H1 (cell line): ENCODE data around the gene TNFRSF18. TPM values are rescaled to one million over a fixed set of nuclear protein-coding genes. Genes with fewer than 3 reads are reported as not detected.
A peak's percentile ranks its signal among the peaks of the same experiment; 100 is the strongest.

Source experiments
- CTCF ChIA-PET: fragments of 300-600 bp; sonication (Branson Sonifier 250); formaldehyde crosslinking; loops from one replicate; lab custom pipeline; 2021; ENCODE audit not compliant: partially characterized antibody; lab: Charles Lee
- POLR2A ChIA-PET: fragments of 300-600 bp; sonication (Branson Sonifier 250); formaldehyde crosslinking; loops from one replicate; lab custom pipeline; 2021; ENCODE audit warnings: inconsistent platforms; ENCODE audit not compliant: partially characterized antibody; lab: Charles Lee
- DNase-seq, 2 experiments: peaks; one replicate each; pipeline versions ENCODE4 v3.0.0 to v3.0.0-alpha.2; 2010 to 2022; ENCODE audit warnings: low spot score in 2 of 2, low read depth in 1 of 2, mixed read lengths in 1 of 2
- FAIRE-seq: peaks from 2 replicates; lab custom pipeline; 2011; peaks lifted over from hg19 to GRCh38; lab: Jason Lieb, UNC
- H2AFZ ChIP-seq: 2 replicates; pipeline ENCODE4 v1.8.1; 2012; ENCODE audit warnings: low read length, inconsistent platforms
- H2AK5ac ChIP-seq: 2 replicates; pipeline ENCODE4 v1.6.1; 2013; ENCODE audit warnings: low read depth, low read length
- H2BK120ac ChIP-seq: replicated peaks from 2 replicates; pipeline ENCODE3; 2013; ENCODE audit warnings: low read depth, low read length, inconsistent platforms
- H2BK12ac ChIP-seq: 2 replicates; pipeline ENCODE4 v1.6.1; 2013; ENCODE audit warnings: low read depth, low read length
- H2BK15ac ChIP-seq: 2 replicates; pipeline ENCODE4 v1.6.1; 2013; ENCODE audit warnings: low read length
- H2BK20ac ChIP-seq: 2 replicates; pipeline ENCODE4 v1.6.1; 2013; ENCODE audit warnings: low read length
- H2BK5ac ChIP-seq: 2 replicates; pipeline ENCODE4 v1.6.1; 2013; ENCODE audit warnings: low read depth, low read length
- H3K14ac ChIP-seq: 2 replicates; pipeline ENCODE4 v1.6.1; 2013; ENCODE audit warnings: inconsistent platforms; ENCODE audit not compliant: insufficient read length
- H3K18ac ChIP-seq: 2 replicates; pipeline ENCODE4 v1.6.1; 2013; ENCODE audit warnings: low read length; ENCODE audit errors: extremely low read depth
- H3K23ac ChIP-seq: 2 replicates; pipeline ENCODE4 v1.6.1; 2013; ENCODE audit warnings: inconsistent platforms; ENCODE audit not compliant: insufficient read length
- H3K23me2 ChIP-seq: 2 replicates; pipeline ENCODE4 v1.6.1; 2013; ENCODE audit warnings: low read depth, low read length
- H3K27ac ChIP-seq: 2 replicates; pipeline ENCODE4 v1.6.1; 2011; ENCODE audit warnings: low read depth, low read length, inconsistent platforms
- H3K27me3 ChIP-seq, 4 experiments: replicated peaks in 1 of 4; 1 replicate in 1 of 4; 2 replicates in 3 of 4; pipeline versions ENCODE4 v1.6.1 to v1.8.1; 2011 to 2013; ENCODE audit warnings: low read length in 3 of 4, mild to moderate bottlenecking in 3 of 4, inconsistent platforms in 2 of 4, mixed read lengths in 2 of 4, moderate library complexity in 1 of 4; ENCODE audit not compliant: control insufficient read depth in 3 of 4, insufficient read depth in 3 of 4; ENCODE audit errors: extremely low read depth in 1 of 4
- H3K36me3 ChIP-seq, 4 experiments: 2 replicates each; pipeline versions ENCODE4 v1.6.1 to v1.8.1; 2011 to 2013; ENCODE audit warnings: mild to moderate bottlenecking in 4 of 4, low read length in 3 of 4, moderate library complexity in 2 of 4, control low read depth in 1 of 4, inconsistent platforms in 1 of 4; ENCODE audit not compliant: insufficient read depth in 4 of 4, control insufficient read depth in 2 of 4
- H3K4ac ChIP-seq: replicated peaks from 2 replicates; pipeline ENCODE3; 2013; ENCODE audit warnings: low read length, low read depth, mixed read lengths, inconsistent platforms; ENCODE audit not compliant: insufficient read length
- H3K4me1 ChIP-seq, 4 experiments: replicated peaks in 1 of 4; 1 replicate in 1 of 4; 2 replicates in 3 of 4; pipeline versions ENCODE4 v1.6.1 to v1.8.1; 2011 to 2013; ENCODE audit warnings: low read length in 3 of 4, inconsistent platforms in 2 of 4, mixed read lengths in 1 of 4; ENCODE audit not compliant: insufficient read depth in 4 of 4, control insufficient read depth in 3 of 4
- H3K4me2 ChIP-seq, 2 experiments: 2 replicates each; pipeline versions ENCODE4 v1.6.1 to v1.8.1; 2011 to 2013; ENCODE audit warnings: low read depth in 2 of 2, low read length in 2 of 2, control low read depth in 1 of 2, inconsistent platforms in 1 of 2, mild to moderate bottlenecking in 1 of 2; ENCODE audit not compliant: insufficient read depth in 1 of 2
- H3K4me3 ChIP-seq, 4 experiments: fragments of 200-600, 300-600 bp in 1 of 4; sonication (generic), shearing (Covaris generic), sonication (Bioruptor Twin) in 1 of 4; 2 replicates each; pipeline versions ENCODE4 v1.5.1 to v1.8.1; 2011 to 2016; ENCODE audit warnings: low read length in 4 of 4, low read depth in 3 of 4, control low read depth in 2 of 4, inconsistent platforms in 2 of 4, mild to moderate bottlenecking in 2 of 4, mixed read lengths in 1 of 4, moderate library complexity in 1 of 4; ENCODE audit not compliant: insufficient read depth in 2 of 4; ENCODE audit errors: extremely low read depth in 1 of 4
- H3K56ac ChIP-seq: replicated peaks from 2 replicates; pipeline ENCODE3; 2013; ENCODE audit warnings: low read depth, mild to moderate bottlenecking, mixed read lengths, low read length, inconsistent platforms; ENCODE audit not compliant: insufficient read length
- H3K79me1 ChIP-seq: 2 replicates; pipeline ENCODE4 v1.6.1; 2013; ENCODE audit warnings: low read depth, low read length, control low read depth
- H3K79me2 ChIP-seq, 2 experiments: 2 replicates each; pipeline versions ENCODE4 v1.6.1 to v1.8.1; 2012 to 2013; ENCODE audit warnings: low read length in 2 of 2, mild to moderate bottlenecking in 2 of 2, inconsistent platforms in 1 of 2; ENCODE audit not compliant: insufficient read depth in 2 of 2, control insufficient read depth in 1 of 2
- H3K9ac ChIP-seq, 4 experiments: replicated peaks in 1 of 4; 1 replicate in 1 of 4; 2 replicates in 3 of 4; pipeline versions ENCODE4 v1.6.1 to v1.8.1; 2011 to 2013; ENCODE audit warnings: low read depth in 3 of 4, low read length in 3 of 4, control low read depth in 2 of 4, mild to moderate bottlenecking in 2 of 4, moderate library complexity in 2 of 4, inconsistent platforms in 1 of 4; ENCODE audit errors: extremely low read depth in 1 of 4
- H3K9me3 ChIP-seq, 2 experiments: 2 replicates each; pipeline versions ENCODE4 v1.6.1 to v1.8.1; 2012 to 2013; ENCODE audit warnings: mild to moderate bottlenecking in 2 of 2, moderate library complexity in 2 of 2, control low read depth in 1 of 2, inconsistent platforms in 1 of 2, low read depth in 1 of 2, low read length in 1 of 2, mixed read lengths in 1 of 2; ENCODE audit not compliant: insufficient read depth in 2 of 2
- H4K20me1 ChIP-seq, 2 experiments: replicated peaks in 1 of 2; 2 replicates each; pipeline versions ENCODE3 to v1.8.1; 2011 to 2013; ENCODE audit warnings: inconsistent platforms in 2 of 2, low read length in 2 of 2, mild to moderate bottlenecking in 1 of 2; ENCODE audit not compliant: insufficient read depth in 2 of 2, control insufficient read depth in 1 of 2
- H4K5ac ChIP-seq: 2 replicates; pipeline ENCODE4 v1.6.1; 2013; ENCODE audit warnings: low read length, low read depth, mixed read lengths, inconsistent platforms; ENCODE audit not compliant: insufficient read length
- H4K8ac ChIP-seq: 2 replicates; pipeline ENCODE4 v1.8.0; 2013; ENCODE audit warnings: mild to moderate bottlenecking, moderate library complexity, low read length, inconsistent platforms; ENCODE audit not compliant: insufficient read depth; ENCODE audit errors: extremely low read depth
- H4K91ac ChIP-seq: replicated peaks from 2 replicates; pipeline ENCODE3; 2013; ENCODE audit warnings: low read length, mixed read lengths, inconsistent platforms; ENCODE audit not compliant: insufficient read length
- ASH2L ChIP-seq: fragments of 200-600, 300-600 bp; sonication (generic); IDR thresholded peaks from one replicate; pipeline ENCODE4 v1.7.1; 2017; ENCODE audit warnings: low read length
- BACH1 ChIP-seq: IDR thresholded peaks from 2 replicates; pipeline ENCODE4 v1.6.1; 2012; ENCODE audit warnings: low read length, improper control_type of control experiment
- CBX8 ChIP-seq: fragments of 300-800, 300-1000 bp; sonication (generic); IDR thresholded peaks from 2 replicates; pipeline ENCODE4 v1.7.1; 2016; ENCODE audit warnings: low read depth, low read length, borderline replicate concordance
- E2F6 ChIP-seq: IDR thresholded peaks from 2 replicates; pipeline ENCODE4 v1.6.1; 2012; ENCODE audit warnings: inconsistent platforms
- HDAC2 ChIP-seq, 2 experiments: fragments of 300-600 bp in 1 of 2; sonication (generic) in 1 of 2; IDR thresholded peaks; 2 replicates each; pipeline ENCODE4 v1.6.1; 2011 to 2012; ENCODE audit warnings: low read depth in 2 of 2, low read length in 2 of 2, mild to moderate bottlenecking in 2 of 2, moderate library complexity in 2 of 2, borderline replicate concordance in 1 of 2, inconsistent platforms in 1 of 2
- HDAC6 ChIP-seq: IDR thresholded peaks from one replicate; pipeline ENCODE4 v1.7.1; 2012; ENCODE audit warnings: low read depth, mild to moderate bottlenecking, inconsistent platforms, low read length, moderate library complexity
- KDM4A ChIP-seq: IDR thresholded peaks from one replicate; pipeline ENCODE4 v1.7.1; 2012; ENCODE audit warnings: low read depth, mild to moderate bottlenecking, moderate library complexity, low read length, inconsistent platforms; ENCODE audit not compliant: severe bottlenecking
- KDM5A ChIP-seq: fragments of 200-600 bp; IDR thresholded peaks from 2 replicates; pipeline ENCODE4 v1.7.1; 2012; ENCODE audit warnings: mild to moderate bottlenecking, low read length, inconsistent platforms, mixed read lengths
- MAFK ChIP-seq: IDR thresholded peaks from 2 replicates; pipeline ENCODE4 v1.6.1; 2012; ENCODE audit warnings: low read depth, mild to moderate bottlenecking, improper control_type of control experiment, low read length
- SIRT6 ChIP-seq: IDR thresholded peaks from one replicate; pipeline ENCODE4 v1.7.1; 2012; ENCODE audit warnings: low read length, inconsistent platforms
- SRF ChIP-seq: IDR thresholded peaks from 2 replicates; pipeline ENCODE4 v1.6.1; 2011; ENCODE audit warnings: mild to moderate bottlenecking, low read depth, low read length, moderate library complexity
- TBP ChIP-seq: IDR thresholded peaks from 2 replicates; pipeline ENCODE4 v1.6.1; 2011; ENCODE audit warnings: low read depth, low read length, improper control_type of control experiment
- TEAD4 ChIP-seq: IDR thresholded peaks from 2 replicates; pipeline ENCODE4 v1.6.1; 2012; ENCODE audit warnings: low read depth, low read length, inconsistent platforms, mixed read lengths
- YY1 ChIP-seq: IDR thresholded peaks from 2 replicates; pipeline ENCODE4 v1.6.1; 2011; ENCODE audit warnings: low read depth, mild to moderate bottlenecking, low read length
- WGBS, 2 experiments: shearing (Covaris generic) in 1 of 2; methylation state at CpG; one replicate each; pipeline versions ENCODE4 v1.1.6 to v1.1.7; 2013 to 2015; ENCODE audit warnings: low lambda C conversion rate in 2 of 2, mixed read lengths in 2 of 2, inconsistent platforms in 1 of 2, low coverage in 1 of 2, missing lambda C conversion rate in 1 of 2; ENCODE audit not compliant: insufficient replicate concordance in 2 of 2, insufficient coverage in 1 of 2, insufficient read length in 1 of 2; ENCODE audit errors: extremely low coverage in 1 of 2, missing lambda C conversion rate in 1 of 2; 5-methylcytosine and 5-hydroxymethylcytosine counted together
- polyA plus RNA-seq, 7 experiments: library from polyadenylated mRNA; depleted of rRNA in 3 of 7; stranded (reverse) in 5 of 7; unstranded in 2 of 7; fragments of >200 nt in 5 of 7; fragments of 200-250 nt in 2 of 7; gene quantifications; 1 replicate in 5 of 7; 2 replicates in 1 of 7; 4 replicates in 1 of 7; pipeline versions ENCODE4 v1.2.1 to v1.2.3, GENCODE V29; 2011 to 2013; ENCODE audit warnings: missing spikeins in 2 of 7, mixed read lengths in 2 of 7
- total RNA-seq: library from RNA; stranded (reverse); fragmentation: NEBNext Ultra II Directional; extraction: Animal tissue kit (Norgen Biotek cat#: 25700); gene quantifications from 2 replicates; pipeline ENCODE4 v1.2.1, GENCODE V29; 2021

Gene TNFRSF18
- total and polyA plus RNA-seq, 2 of the 8 experiments (the other 6 are each of a cell fraction or from before 2014, with no cell fraction given): 1.5 to 2.5 TPM

GRCh38 chr1:1164361-1164700, 42.1 kb downstream of the TNFRSF18 start:
- no peak for FAIRE-seq
- Histone ChIP-seq H3K18ac (peak overlapping the region; percentile 83), H2BK15ac (peak overlapping the region; percentile 72; the same call in 1 of the 2 replicates), H2BK20ac (no peak overlapping the region), H3K36me3 (no peaks in the 10 kb centered on the region), H3K27ac (0 out of 2 replicates have a peak overlapping the region, but pooled peaks have one; percentile 35), H2AK5ac (no peak overlapping the region), H4K20me1 (no peaks in the 10 kb centered on the region), H4K91ac (peak overlapping the region; percentile 95), H2BK5ac (no peak overlapping the region), H2AFZ (no peak overlapping the region), H2BK120ac (no peak overlapping the region), H3K27me3 (no peaks in the 10 kb centered on the region), H3K79me1 (no peaks in the 10 kb centered on the region; the same call in 1 of the 2 replicates), H3K9me3 (no peaks in the 10 kb centered on the region), H3K4me1 (peaks cover 0 to 34% (median 20%) of the 10 kb centered on the region in 4 experiments; a peak in 6 of 7 replicates), H3K4ac (peak overlapping the region; percentile 27), H2BK12ac (no peak overlapping the region), H3K4me2 (peak overlapping the region; percentile 19 to 23; a peak in 2 of 4 replicates), H4K5ac (no peak overlapping the region), H3K23me2 (peaks cover 8% of the 10 kb centered on the region; the same call in 1 of the 2 replicates), H4K8ac (peak overlapping the region; percentile 72; the same call in 1 of the 2 replicates), H3K56ac (no peak overlapping the region), H3K79me2 (no peaks in the 10 kb centered on the region; a peak in 2 of 4 replicates), H3K9ac (no peak overlapping the region), H3K23ac (no peak overlapping the region), H3K14ac (no peak overlapping the region), H3K4me3 (peak overlapping the region in 2 of 4 experiments; percentile 10 to 25; a peak in 2 of 8 replicates)
- 76% methylated on average over 23 of the region's 26 CpGs; no CpG with 5 or more reads in 1 of the 2 experiments for WGBS, 2 experiments
- POLR2A ChIA-PET: interaction anchor here (0.6 to 3.8 kb wide), 6 partner anchors 10 to 150 kb away, joined by 3 to 15 read pairs (median 4); partner anchors contain the start of gene TTLL10
- CTCF ChIA-PET: interaction anchor here (0.6 to 1.7 kb wide), 9 partner anchors 9 to 138 kb away, joined by 3 to 8 read pairs (median 3); no protein-coding TSS in a partner anchor
- no peak for DNase-seq
- TF ChIP-seq MAFK: no peak
- no peak for TF ChIP-seq CBX8
- no peak for TF ChIP-seq HDAC2 (IDR thresholded peaks at IDR 0.05; ENCODE audit: borderline replicate concordance in 1 of 2, low read depth in 2 of 2, low read length in 2 of 2)
- peak; percentile 16 for TF ChIP-seq KDM4A
- TF ChIP-seq KDM5A: no peak
- no peak for TF ChIP-seq SRF
- TF ChIP-seq TEAD4: no peak
- TF ChIP-seq SIRT6: no peak
- no peak for TF ChIP-seq ASH2L
- TF ChIP-seq E2F6: no peak
- peak; percentile 44; the same call in 1 of the 2 replicates for TF ChIP-seq YY1
- TF ChIP-seq HDAC6: no peak
- no peak for TF ChIP-seq BACH1
- 0 out of 2 replicates have a peak, but pooled peaks have one; percentile 30 for TF ChIP-seq TBP
